Measurements from ENCODE around the gene SHC3. TPM values are rescaled to one million over a fixed set of nuclear protein-coding genes. Genes with fewer than 3 reads are reported as not detected.
A peak's percentile ranks its signal among the peaks of the same experiment; 100 is the strongest.

The SHC3 gene
- total and polyA plus RNA-seq, 4 donors: 0.10 to 6.9 (median 1.1) TPM; not detected in 1

GRCh38 chr9:88988796-88989641 lies 189.6 kb downstream of the SHC3 start:
- intact Hi-C loops (cut with DNase I): no loop called here
- DNase-seq (no peak), ATAC-seq (ENCODE audit: low FRiP score) (no peak)
- Histone ChIP-seq H3K4me3 (ENCODE audit: low read length in 2 of 2) (no peak overlapping the region), H3K36me3 (ENCODE audit: control insufficient read depth in 1 of 2, insufficient read depth in 2 of 2, low read length in 1 of 2) (no peaks in the 10 kb centered on the region), H3K27ac (ENCODE audit: low read depth in 1 of 2, low read length in 2 of 2) (no peak overlapping the region), H3K9me3 (ENCODE audit: control insufficient read depth, low read length) (no peaks in the 10 kb centered on the region), H3K4me1 (ENCODE audit: control insufficient read depth in 1 of 2, insufficient read depth in 2 of 2, low read length in 2 of 2) (peaks cover 0 to 2% of the 10 kb centered on the region in 2 donors), H3K27me3 (ENCODE audit: control insufficient read depth in 1 of 2, insufficient read depth in 2 of 2, low read length in 1 of 2) (no peaks in the 10 kb centered on the region)
- WGBS, 2 donors: 40 to 41% methylated on average over 7 of the region's 7 CpGs

- no peak for DNase-seq
- 80 to 93% methylated on average over 4 of the region's 4 CpGs for WGBS, 2 donors
- intact Hi-C loops (cut with DNase I): no loop called here
Measured at GRCh38 chr9:88987661-88988060, 191.0 kb downstream of the SHC3 start.

GRCh38 chr9:88986776-88987175 lies 191.8 kb downstream of the SHC3 start:
- intact Hi-C loops (cut with DNase I): no loop called here
- no peak for DNase-seq
- H3K9me3 ChIP-seq (ENCODE audit: control insufficient read depth, low read length): no peaks in the 10 kb centered on the region

More at GRCh38 chr9:88987661-88988060, 191.0 kb downstream of the SHC3 start:
- Histone ChIP-seq H3K4me3 (ENCODE audit: low read length in 2 of 2) (no peak overlapping the region), H3K9me3 (ENCODE audit: control insufficient read depth, low read length) (no peaks in the 10 kb centered on the region), H3K27me3 (ENCODE audit: control insufficient read depth in 1 of 2, insufficient read depth in 2 of 2, low read length in 1 of 2) (no peaks in the 10 kb centered on the region), H3K36me3 (ENCODE audit: control insufficient read depth in 1 of 2, insufficient read depth in 2 of 2, low read length in 1 of 2) (no peaks in the 10 kb centered on the region), H3K27ac (ENCODE audit: low read depth in 1 of 2, low read length in 2 of 2) (no peak overlapping the region), H3K4me1 (ENCODE audit: control insufficient read depth in 1 of 2, insufficient read depth in 2 of 2, low read length in 2 of 2) (peaks cover 0 to 2% of the 10 kb centered on the region in 2 donors)
- ATAC-seq (ENCODE audit: low FRiP score): no peak

GRCh38 chr9:88985616-88986015 lies 193.0 kb downstream of the SHC3 start:
- no peaks in the 10 kb centered on the region for H3K4me1 ChIP-seq (ENCODE audit: control insufficient read depth in 1 of 2, insufficient read depth in 2 of 2, low read length in 2 of 2)
- no peak overlapping the region for H3K4me3 ChIP-seq (ENCODE audit: low read length in 2 of 2)
- DNase-seq (no peak), ATAC-seq (ENCODE audit: low FRiP score) (no peak)
- intact Hi-C loops (cut with DNase I): no loop called here
- WGBS, 2 donors: 76 to 84% methylated on average over 2 of the region's 2 CpGs
- H3K36me3 ChIP-seq (ENCODE audit: control insufficient read depth in 1 of 2, insufficient read depth in 2 of 2, low read length in 1 of 2): no peaks in the 10 kb centered on the region
- no peaks in the 10 kb centered on the region for H3K9me3 ChIP-seq (ENCODE audit: control insufficient read depth, low read length)
- H3K27me3 ChIP-seq (ENCODE audit: control insufficient read depth in 1 of 2, insufficient read depth in 2 of 2, low read length in 1 of 2): no peaks in the 10 kb centered on the region
- no peak overlapping the region for H3K27ac ChIP-seq (ENCODE audit: low read depth in 1 of 2, low read length in 2 of 2)

More at GRCh38 chr9:88986776-88987175, 191.8 kb downstream of the SHC3 start:
- Histone ChIP-seq H3K4me3 (ENCODE audit: low read length in 2 of 2) (no peak overlapping the region), H3K27ac (ENCODE audit: low read depth in 1 of 2, low read length in 2 of 2) (no peak overlapping the region), H3K36me3 (ENCODE audit: control insufficient read depth in 1 of 2, insufficient read depth in 2 of 2, low read length in 1 of 2) (no peaks in the 10 kb centered on the region), H3K27me3 (ENCODE audit: control insufficient read depth in 1 of 2, insufficient read depth in 2 of 2, low read length in 1 of 2) (no peaks in the 10 kb centered on the region), H3K4me1 (ENCODE audit: control insufficient read depth in 1 of 2, insufficient read depth in 2 of 2, low read length in 2 of 2) (no peaks in the 10 kb centered on the region)
- ATAC-seq (ENCODE audit: low FRiP score): no peak
- 87 to 92% methylated on average over 3 of the region's 3 CpGs for WGBS, 2 donors

GRCh38 chr9:88984543-88984883 lies 194.1 kb downstream of the SHC3 start:
- H3K9me3 ChIP-seq (ENCODE audit: control insufficient read depth, low read length): no peaks in the 10 kb centered on the region
- WGBS, 2 donors: 88 to 91% methylated on average over 4 of the region's 4 CpGs
- H3K4me3 ChIP-seq (ENCODE audit: low read length in 2 of 2): no peak overlapping the region
- no peak for DNase-seq
- no peak overlapping the region for H3K27ac ChIP-seq (ENCODE audit: low read depth in 1 of 2, low read length in 2 of 2)
- H3K36me3 ChIP-seq (ENCODE audit: control insufficient read depth in 1 of 2, insufficient read depth in 2 of 2, low read length in 1 of 2): no peaks in the 10 kb centered on the region
- no peaks in the 10 kb centered on the region for H3K27me3 ChIP-seq (ENCODE audit: control insufficient read depth in 1 of 2, insufficient read depth in 2 of 2, low read length in 1 of 2)
- intact Hi-C loops (cut with DNase I): no loop called here
- H3K4me1 ChIP-seq (ENCODE audit: control insufficient read depth in 1 of 2, insufficient read depth in 2 of 2, low read length in 2 of 2): no peaks in the 10 kb centered on the region
- no peak for ATAC-seq (ENCODE audit: low FRiP score)

GRCh38 chr9:88983865-88984542 lies 194.6 kb downstream of the SHC3 start:
- no peaks in the 10 kb centered on the region for H3K4me1 ChIP-seq (ENCODE audit: control insufficient read depth in 1 of 2, insufficient read depth in 2 of 2, low read length in 2 of 2)

GRCh38 chr9:88980740-88981203 lies 197.8 kb downstream of the SHC3 start:
- Histone ChIP-seq H3K36me3 (ENCODE audit: control insufficient read depth in 1 of 2, insufficient read depth in 2 of 2, low read length in 1 of 2) (no peaks in the 10 kb centered on the region), H3K4me1 (ENCODE audit: control insufficient read depth in 1 of 2, insufficient read depth in 2 of 2, low read length in 2 of 2) (no peaks in the 10 kb centered on the region), H3K27ac (ENCODE audit: low read depth in 1 of 2, low read length in 2 of 2) (no peak overlapping the region), H3K4me3 (ENCODE audit: low read length in 2 of 2) (no peak overlapping the region), H3K27me3 (ENCODE audit: control insufficient read depth in 1 of 2, insufficient read depth in 2 of 2, low read length in 1 of 2) (no peaks in the 10 kb centered on the region), H3K9me3 (ENCODE audit: control insufficient read depth, low read length) (no peaks in the 10 kb centered on the region)
- ATAC-seq (ENCODE audit: low FRiP score): peak; percentile 44
- no peak for DNase-seq
- intact Hi-C loops (cut with DNase I): no loop called here
- 8 to 10% methylated on average over 1 of the region's 1 CpG for WGBS, 2 donors

More at GRCh38 chr9:88983865-88984542, 194.6 kb downstream of the SHC3 start:
- DNase-seq: no peak
- no peak for ATAC-seq (ENCODE audit: low FRiP score)
- WGBS, 2 donors: 73 to 76% methylated on average over 2 of the region's 2 CpGs
- Histone ChIP-seq H3K9me3 (ENCODE audit: control insufficient read depth, low read length) (no peaks in the 10 kb centered on the region), H3K27ac (ENCODE audit: low read depth in 1 of 2, low read length in 2 of 2) (no peak overlapping the region), H3K27me3 (ENCODE audit: control insufficient read depth in 1 of 2, insufficient read depth in 2 of 2, low read length in 1 of 2) (no peaks in the 10 kb centered on the region), H3K4me3 (ENCODE audit: low read length in 2 of 2) (no peak overlapping the region), H3K36me3 (ENCODE audit: control insufficient read depth in 1 of 2, insufficient read depth in 2 of 2, low read length in 1 of 2) (no peaks in the 10 kb centered on the region)
- intact Hi-C loops (cut with DNase I): no loop called here

GRCh38 chr9:88979791-88980190 lies 198.8 kb downstream of the SHC3 start:
- H3K9me3 ChIP-seq (ENCODE audit: control insufficient read depth, low read length): no peaks in the 10 kb centered on the region
- H3K27me3 ChIP-seq (ENCODE audit: control insufficient read depth in 1 of 2, insufficient read depth in 2 of 2, low read length in 1 of 2): no peaks in the 10 kb centered on the region
- no peaks in the 10 kb centered on the region for H3K36me3 ChIP-seq (ENCODE audit: control insufficient read depth in 1 of 2, insufficient read depth in 2 of 2, low read length in 1 of 2)
- H3K27ac ChIP-seq (ENCODE audit: low read depth in 1 of 2, low read length in 2 of 2): no peak overlapping the region
- no peak for DNase-seq
- H3K4me3 ChIP-seq (ENCODE audit: low read length in 2 of 2): no peak overlapping the region
- 95 to 97% methylated on average over 2 of the region's 2 CpGs for WGBS, 2 donors
- H3K4me1 ChIP-seq (ENCODE audit: control insufficient read depth in 1 of 2, insufficient read depth in 2 of 2, low read length in 2 of 2): no peaks in the 10 kb centered on the region
- intact Hi-C loops (cut with DNase I): no loop called here
- no peak for ATAC-seq (ENCODE audit: low FRiP score)

GRCh38 chr9:88979021-88979420 lies 199.6 kb downstream of the SHC3 start:
- Histone ChIP-seq H3K27ac (ENCODE audit: low read depth in 1 of 2, low read length in 2 of 2) (no peak overlapping the region), H3K27me3 (ENCODE audit: control insufficient read depth in 1 of 2, insufficient read depth in 2 of 2, low read length in 1 of 2) (no peaks in the 10 kb centered on the region), H3K4me1 (ENCODE audit: control insufficient read depth in 1 of 2, insufficient read depth in 2 of 2, low read length in 2 of 2) (no peaks in the 10 kb centered on the region), H3K36me3 (ENCODE audit: control insufficient read depth in 1 of 2, insufficient read depth in 2 of 2, low read length in 1 of 2) (no peaks in the 10 kb centered on the region), H3K4me3 (ENCODE audit: low read length in 2 of 2) (no peak overlapping the region), H3K9me3 (ENCODE audit: control insufficient read depth, low read length) (no peaks in the 10 kb centered on the region)
- WGBS, 2 donors: 49 to 55% methylated on average over 2 of the region's 2 CpGs
- no peak for DNase-seq
- intact Hi-C loops (cut with DNase I): no loop called here
- ATAC-seq (ENCODE audit: low FRiP score): no peak

All from aorta (tissue), 5 donors.